Ammon's horn (tissue), 1 donor: Measurements from ENCODE around the gene PACSIN1.

Source experiments
- DNase-seq: peaks from one replicate; pipeline ENCODE4 v3.0.0-alpha.2; 2016; ENCODE audit warnings: low spot score

The PACSIN1 gene

GRCh38 chr6:34583461-34583860 is 117.6 kb downstream of the PACSIN1 start:
- DNase-seq = no peak

DNA sequence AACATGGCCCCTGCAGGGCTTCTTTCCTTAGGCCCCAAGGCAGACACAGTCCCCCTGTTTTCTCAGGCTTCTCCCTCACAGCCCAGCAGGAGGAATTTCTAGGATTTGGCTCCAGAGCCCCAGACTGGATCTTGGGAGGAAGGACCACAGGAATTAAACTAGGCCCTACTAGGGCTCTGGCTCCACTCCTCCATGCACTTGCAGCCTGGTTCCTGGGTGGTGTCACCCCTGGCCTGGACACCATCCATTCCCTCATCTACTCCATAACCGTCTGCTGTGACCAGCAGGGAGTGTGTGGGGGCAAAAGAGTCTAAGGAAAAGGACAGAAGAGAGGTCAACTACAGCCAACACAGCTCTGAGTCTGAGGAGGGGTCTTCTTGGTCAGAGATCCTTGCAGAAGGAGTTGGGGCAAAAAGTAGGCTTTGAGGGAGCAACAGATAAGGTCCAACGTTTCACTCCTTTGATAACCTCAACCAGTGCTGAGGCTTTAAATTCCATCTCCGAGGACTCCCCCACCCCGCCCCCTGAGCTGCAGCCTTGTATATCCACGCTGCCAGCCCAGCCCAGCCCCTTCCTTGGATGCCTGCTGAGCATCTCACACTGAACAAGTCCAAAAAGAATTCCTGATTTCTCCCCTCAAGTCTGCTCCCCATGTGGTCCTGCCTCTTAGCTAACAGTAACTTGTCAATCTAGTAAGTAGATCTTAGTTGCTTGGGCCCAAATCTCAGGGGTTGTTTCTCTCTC is 118.2 kb downstream of the PACSIN1 start:
- no peak for DNase-seq

DNA sequence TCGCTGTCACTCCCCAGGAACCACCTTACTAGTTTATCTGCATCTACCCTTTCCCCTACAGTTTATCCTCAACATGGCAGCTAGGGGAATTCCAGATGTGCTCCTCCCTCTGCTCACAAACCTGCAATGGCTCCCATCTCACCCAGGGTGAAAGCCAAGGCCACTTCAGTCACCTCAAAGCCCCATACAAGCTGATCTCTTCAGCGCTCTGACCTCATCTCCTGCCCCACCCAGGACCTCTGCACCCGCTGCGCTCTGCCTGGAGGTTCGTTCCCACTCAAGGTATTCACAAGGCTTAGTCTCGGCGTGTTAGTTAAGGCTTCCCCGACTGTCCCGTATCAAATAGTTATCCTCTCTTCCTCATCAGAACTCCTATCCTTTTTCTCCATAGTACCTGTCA is 118.8 kb downstream of the PACSIN1 start:
- no peak for DNase-seq
